Activated T-cell treated with anti-CD3 and anti-CD28 coated beads for 1 hour (primary cell): Measurements from ENCODE around the gene GNLY.
A peak's percentile ranks its signal among the peaks of the same experiment; 100 is the strongest.
"Not testable (repeated sequence)": the region's sequence is repeated elsewhere in the genome, so short reads cannot be mapped to it uniquely, and the experiment has no call there.

Experiments
- DNase-seq: peaks from one replicate; pipeline ENCODE4 v3.0.0-alpha.2; 2020; ENCODE audit warnings: low read depth

GNLY gene

GRCh38 chr2:85694052-85695025, at the start of gene GNLY:
TSS of gene GNLY (plus strand) at chr2:85694358. CDS start at chr2:85694419, 61 bp downstream.
- DNase-seq = no peak

- DNase-seq = no peak
Observed at GRCh38 chr2:85644909-85645308, 49.2 kb upstream of the GNLY start.

- DNase-seq = no peak
Observed at GRCh38 chr2:85646166-85646565, 48.0 kb upstream of the GNLY start.

GRCh38 chr2:85647823-85648526, 46.2 kb upstream of the GNLY start:
- DNase-seq = no peak

GRCh38 chr2:85648619-85649018, 45.5 kb upstream of the GNLY start:
- peak; percentile 3 for DNase-seq

GRCh38 chr2:85649201-85650190, 44.7 kb upstream of the GNLY start:
- no peak for DNase-seq

- DNase-seq = no peak
Observed at GRCh38 chr2:85650456-85650855, 43.7 kb upstream of the GNLY start.

GRCh38 chr2:85651097-85651496, 43.1 kb upstream of the GNLY start:
- DNase-seq = no peak

- DNase-seq = no peak
Observed at GRCh38 chr2:85652056-85652455, 42.1 kb upstream of the GNLY start.

- no peak for DNase-seq
Observed at GRCh38 chr2:85653996-85654395, 40.2 kb upstream of the GNLY start.

GRCh38 chr2:85655961-85656417, 38.2 kb upstream of the GNLY start:
- no peak for DNase-seq

- DNase-seq = no peak
Observed at GRCh38 chr2:85656468-85656867, 37.7 kb upstream of the GNLY start.

GRCh38 chr2:85657399-85657798, 36.8 kb upstream of the GNLY start:
- DNase-seq = not testable (repeated sequence)

- DNase-seq = no peak
Observed at GRCh38 chr2:85659324-85659981, 34.7 kb upstream of the GNLY start.

GRCh38 chr2:85660301-85660700, 33.9 kb upstream of the GNLY start:
- not testable (repeated sequence) for DNase-seq

GRCh38 chr2:85660725-85661124, 33.4 kb upstream of the GNLY start:
- no peak for DNase-seq

- no peak for DNase-seq
Observed at GRCh38 chr2:85661139-85661858, 32.9 kb upstream of the GNLY start.

- DNase-seq = no peak
Observed at GRCh38 chr2:85662899-85663593, 31.1 kb upstream of the GNLY start.

- DNase-seq = no peak
Observed at GRCh38 chr2:85663594-85664565, 30.3 kb upstream of the GNLY start.
